Uterus (tissue), 2 donors: ENCODE results near the gene PTH1R.

ENCODE experiments used
- POLR2A ChIP-seq, 2 donors: fragments of 450-650 bp; IDR thresholded peaks; one replicate each; pipeline ENCODE4 v1.6.1; 2016; ENCODE audit warnings: antibody characterized with exemption in 2 of 2, mild to moderate bottlenecking in 1 of 2, moderate library complexity in 1 of 2
- TF ChIP-seq, protein P1 (sequence below), 4 experiments: fragments of 200-600 bp in 2 of 4; fragments of 450-650 bp in 2 of 4; sonication (generic) in 2 of 4; IDR thresholded peaks; one replicate each; pipeline ENCODE4 v1.5.1; 2016 to 2019; ENCODE audit warnings: antibody characterized with exemption in 4 of 4, mild to moderate bottlenecking in 2 of 4, moderate library complexity in 1 of 4

DNA sequence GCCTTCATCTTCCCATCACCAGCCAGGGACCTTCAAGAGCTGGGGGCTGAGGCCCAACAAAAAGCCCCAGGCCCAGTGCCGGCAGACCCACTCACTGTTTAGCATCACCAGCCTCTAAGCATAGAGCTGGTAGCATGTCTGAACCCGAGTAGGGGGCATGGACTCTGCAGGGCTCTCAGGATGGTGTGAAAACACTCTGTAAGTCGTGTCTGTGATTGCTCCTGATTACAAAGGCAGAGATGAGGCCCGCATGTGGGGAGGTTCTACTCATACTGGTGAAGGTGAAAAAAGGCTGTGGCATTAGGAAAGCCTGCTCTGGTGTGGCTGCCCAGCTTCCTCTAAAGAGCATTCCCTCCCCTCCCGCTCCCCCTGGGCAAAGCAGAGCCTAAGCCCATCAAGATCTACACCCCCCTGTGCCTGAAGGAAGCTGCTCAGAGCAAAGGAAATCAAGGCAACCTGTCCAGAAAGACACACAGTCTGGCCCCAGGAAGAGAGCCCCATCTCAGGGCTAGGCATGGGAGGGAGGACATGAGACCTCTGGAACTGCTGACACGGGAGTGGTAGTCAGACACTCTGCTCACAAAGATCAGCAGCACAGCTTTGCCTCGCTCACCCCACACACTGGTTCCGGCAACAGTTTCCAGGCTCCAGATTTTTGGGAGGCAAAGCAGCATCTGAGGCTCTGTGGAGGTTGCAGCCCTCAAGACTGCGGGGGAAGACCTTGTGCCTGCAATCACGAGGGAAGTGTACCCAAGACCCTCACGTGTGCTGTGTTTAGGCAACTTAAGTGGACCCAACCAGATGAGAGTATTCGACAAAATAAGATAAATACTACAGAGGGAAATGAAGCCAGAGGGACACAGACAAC, 62.3 kb downstream of the PTH1R start:
- TF ChIP-seq, protein P1, sequence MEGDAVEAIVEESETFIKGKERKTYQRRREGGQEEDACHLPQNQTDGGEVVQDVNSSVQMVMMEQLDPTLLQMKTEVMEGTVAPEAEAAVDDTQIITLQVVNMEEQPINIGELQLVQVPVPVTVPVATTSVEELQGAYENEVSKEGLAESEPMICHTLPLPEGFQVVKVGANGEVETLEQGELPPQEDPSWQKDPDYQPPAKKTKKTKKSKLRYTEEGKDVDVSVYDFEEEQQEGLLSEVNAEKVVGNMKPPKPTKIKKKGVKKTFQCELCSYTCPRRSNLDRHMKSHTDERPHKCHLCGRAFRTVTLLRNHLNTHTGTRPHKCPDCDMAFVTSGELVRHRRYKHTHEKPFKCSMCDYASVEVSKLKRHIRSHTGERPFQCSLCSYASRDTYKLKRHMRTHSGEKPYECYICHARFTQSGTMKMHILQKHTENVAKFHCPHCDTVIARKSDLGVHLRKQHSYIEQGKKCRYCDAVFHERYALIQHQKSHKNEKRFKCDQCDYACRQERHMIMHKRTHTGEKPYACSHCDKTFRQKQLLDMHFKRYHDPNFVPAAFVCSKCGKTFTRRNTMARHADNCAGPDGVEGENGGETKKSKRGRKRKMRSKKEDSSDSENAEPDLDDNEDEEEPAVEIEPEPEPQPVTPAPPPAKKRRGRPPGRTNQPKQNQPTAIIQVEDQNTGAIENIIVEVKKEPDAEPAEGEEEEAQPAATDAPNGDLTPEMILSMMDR (IDR thresholded peaks at IDR 0.05): no peak
- TF ChIP-seq POLR2A (IDR thresholded peaks at IDR 0.05): no peak
